Activated CD4-positive, alpha-beta T cell treated with anti-CD3 and anti-CD28 coated beads for 36 hours (primary cell): ENCODE measurements around the gene LBR. TPM values are rescaled to one million over a fixed set of nuclear protein-coding genes. Genes with fewer than 3 reads are reported as not detected.

Experiments used
- ATAC-seq: fragments of 200-7000 bp; cut with Tn5 transposase; one replicate; pipeline ENCODE4 v1.10.0; 2021; ENCODE audit warnings: mild to moderate bottlenecking, moderate library complexity
- CTCF ChIA-PET: fragments of 350-600 bp; sonication (Branson Sonifier 250); formaldehyde crosslinking; loops from one replicate; lab custom pipeline; 2021; ENCODE audit warnings: antibody characterized with exemption; lab: Charles Lee
- POLR2A ChIA-PET: fragments of 350-600 bp; sonication (Branson Sonifier 250); formaldehyde crosslinking; loops from one replicate; lab custom pipeline; 2021; ENCODE audit warnings: antibody characterized with exemption, inconsistent platforms; lab: Charles Lee
- DNase-seq: peaks from one replicate; pipeline ENCODE4 v3.0.0-alpha.2; 2020
- H3K27ac Mint-ChIP-seq: one replicate; pipeline ENCODE4 v1.8.0; 2021; ENCODE audit warnings: mixed read lengths
- H3K27me3 Mint-ChIP-seq: one replicate; pipeline ENCODE4 v1.8.0; 2021; ENCODE audit warnings: mixed read lengths
- H3K36me3 Mint-ChIP-seq: one replicate; pipeline ENCODE4 v1.8.0; 2021; ENCODE audit warnings: low read depth, mixed read lengths
- H3K4me1 Mint-ChIP-seq: one replicate; pipeline ENCODE4 v1.8.0; 2021; ENCODE audit warnings: mixed read lengths
- H3K4me3 Mint-ChIP-seq: one replicate; pipeline ENCODE4 v1.8.0; 2021; ENCODE audit warnings: mild to moderate bottlenecking, moderate library complexity, mixed read lengths
- H3K9me3 Mint-ChIP-seq: one replicate; pipeline ENCODE4 v1.8.0; 2021; ENCODE audit warnings: low read depth, mixed read lengths
- intact Hi-C, 2 experiments: fragments of 100-400 bp; cut with DNase I in 1 of 2; cut with micrococcal nuclease in 1 of 2; formaldehyde crosslinking; loops; one replicate each; pipeline versions ENCODE4 v1.14.2 to v1.15.1; 2022 to 2024; cut with DNase I, micrococcal nuclease
- total RNA-seq, 2 experiments: library from RNA; stranded (reverse); gene quantifications; one replicate each; pipeline ENCODE4 v1.2.3, GENCODE V29; 2021

The LBR gene
- total RNA-seq, 2 experiments from 2014 or later, result 136 to 194 TPM

GRCh38 chr1:225445639-225446594, 18.1 kb upstream of the LBR start:
- ChIA-PET CTCF (interaction anchor here (1.6 to 3.1 kb wide), 4 partner anchors 9 to 29 kb away, joined by 3 to 29 read pairs (median 8); no protein-coding TSS in a partner anchor), POLR2A (interaction anchor here (1.4 to 2.1 kb wide), 4 partner anchors 9 to 554 kb away, joined by 4 to 17 read pairs (median 6); partner anchors contain the start of genes LBR and SDE2)
- H3K27me3 Mint-ChIP-seq, result no peaks in the 10 kb centered on the region
- peak overlapping the region; percentile 55 for H3K4me3 Mint-ChIP-seq
- no peak for ATAC-seq
- intact Hi-C loops, result loop anchor here (1.0 to 10.0 kb wide), 7 partner anchors 8 to 1261 kb away; partner anchors contain the start of genes LBR (in 2 of the 2), DEGS1 (in 1 of the 2) and SDE2 (in 1 of the 2)
- H3K36me3 Mint-ChIP-seq, result no peaks in the 10 kb centered on the region
- H3K9me3 Mint-ChIP-seq, result no peaks in the 10 kb centered on the region
- peak overlapping the region; percentile 96 for H3K27ac Mint-ChIP-seq
- DNase-seq, result peak; percentile 27
- peaks cover 65% of the 10 kb centered on the region for H3K4me1 Mint-ChIP-seq

DNA sequence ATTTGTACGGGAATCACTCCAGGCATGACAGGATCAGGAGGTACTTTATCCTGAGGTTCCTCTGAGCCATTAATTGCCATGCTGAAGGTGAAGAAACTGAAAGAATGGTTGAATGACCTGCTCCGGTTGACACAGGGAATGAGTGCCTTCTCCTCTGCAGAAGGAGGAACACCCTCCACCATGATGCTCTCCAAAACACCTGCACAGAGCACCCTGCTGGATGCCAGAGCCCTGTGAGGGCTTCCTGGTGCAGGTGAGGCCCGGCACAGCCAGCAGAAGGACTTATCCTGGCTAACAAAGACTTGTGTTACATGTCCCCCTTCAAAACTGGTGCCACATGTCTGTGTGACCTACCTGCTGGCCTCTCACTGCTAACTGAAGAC, 14.3 kb upstream of the LBR start:
- Mint-ChIP-seq H3K4me3 (no peak overlapping the region), H3K27ac (peak overlapping the region; percentile 82), H3K4me1 (peaks cover 54% of the 10 kb centered on the region), H3K27me3 (no peaks in the 10 kb centered on the region), H3K36me3 (no peaks in the 10 kb centered on the region), H3K9me3 (no peaks in the 10 kb centered on the region)
- POLR2A ChIA-PET, result interaction anchor here (0.7 kb wide), 1 partner anchor 1258 kb away, joined by 3 read pairs; no protein-coding TSS in a partner anchor
- DNase-seq (no peak), ATAC-seq (no peak)
- intact Hi-C loops, result loop anchor here in 1 of 2 experiments (10.0 kb wide), 1 partner anchor 1257 kb away; the partner anchor contains the start of gene DEGS1
- CTCF ChIA-PET, result interaction anchor here (0.8 to 1.5 kb wide), 2 partner anchors 9 to 12 kb away, joined by 3 read pairs; no protein-coding TSS in a partner anchor

DNA sequence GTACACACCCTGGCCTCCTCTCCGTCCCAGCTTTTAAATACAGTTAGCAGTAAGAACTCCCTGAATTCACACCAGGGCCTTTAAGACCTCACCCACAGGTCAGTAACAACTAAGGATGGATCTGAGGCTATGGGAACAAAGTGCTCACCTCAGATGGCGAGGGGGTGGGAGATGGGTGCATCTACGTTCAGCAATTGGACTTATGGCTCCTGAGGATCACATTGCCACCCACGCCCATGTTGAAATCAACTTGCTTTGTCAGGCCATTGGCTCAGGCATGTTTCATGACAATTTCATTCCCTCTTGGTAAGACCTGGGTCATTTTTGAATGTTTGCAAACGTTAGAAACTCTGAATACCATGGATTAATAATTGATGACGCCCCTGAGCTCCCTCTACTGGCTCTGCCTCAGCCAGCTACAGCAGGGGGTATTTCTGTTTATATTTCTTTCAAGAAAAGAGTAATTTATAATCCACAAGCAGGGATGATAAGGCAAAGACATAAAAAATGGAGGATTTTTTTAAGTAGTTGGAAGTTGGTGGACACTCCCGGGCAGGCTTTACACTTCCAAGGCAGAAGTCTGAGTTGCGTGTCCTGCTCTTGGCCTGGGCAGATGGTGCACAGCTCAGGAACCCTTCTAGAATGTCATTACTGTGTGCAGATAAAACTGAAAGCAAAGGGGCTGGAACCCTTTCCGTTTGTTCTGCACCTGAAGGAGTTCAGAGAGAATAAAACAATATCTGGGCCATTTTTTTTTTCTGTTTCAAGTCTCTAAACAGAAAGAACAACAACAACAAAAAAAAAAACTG, 13.7 kb upstream of the LBR start:
- H3K4me3 Mint-ChIP-seq, result no peak overlapping the region
- no peaks in the 10 kb centered on the region for H3K9me3 Mint-ChIP-seq
- DNase-seq, result no peak
- ATAC-seq, result no peak
- peak overlapping the region; percentile 82 for H3K27ac Mint-ChIP-seq
- ChIA-PET CTCF (interaction anchor here (0.6 to 2.3 kb wide), 6 partner anchors 12 to 136 kb away, joined by 3 to 5 read pairs (median 4); partner anchors contain the start of gene LBR), POLR2A (interaction anchor here (0.6 to 0.7 kb wide), 2 partner anchors 1258 to 1716 kb away, joined by 3 to 11 read pairs; no protein-coding TSS in a partner anchor)
- no peaks in the 10 kb centered on the region for H3K27me3 Mint-ChIP-seq
- H3K4me1 Mint-ChIP-seq, result peaks cover 49% of the 10 kb centered on the region
- no peaks in the 10 kb centered on the region for H3K36me3 Mint-ChIP-seq
- intact Hi-C loops, result loop anchor here in 1 of 2 experiments (10.0 kb wide), 1 partner anchor 1257 kb away; the partner anchor contains the start of gene DEGS1

GRCh38 chr1:225440380-225441221, 12.8 kb upstream of the LBR start:
- DNase-seq (no peak), ATAC-seq (no peak)
- intact Hi-C loops, result loop anchor here in 1 of 2 experiments (10.0 kb wide), 1 partner anchor 1256 kb away; the partner anchor contains the start of gene DEGS1
- CTCF ChIA-PET, result interaction anchor here (0.6 to 2.3 kb wide), 6 partner anchors 11 to 688 kb away, joined by 3 to 6 read pairs (median 4); no protein-coding TSS in a partner anchor
- H3K36me3 Mint-ChIP-seq, result no peaks in the 10 kb centered on the region
- no peak overlapping the region for H3K27ac Mint-ChIP-seq
- no peaks in the 10 kb centered on the region for H3K9me3 Mint-ChIP-seq
- no peaks in the 10 kb centered on the region for H3K27me3 Mint-ChIP-seq
- peaks cover 45% of the 10 kb centered on the region for H3K4me1 Mint-ChIP-seq
- POLR2A ChIA-PET, result no interaction called here
- no peak overlapping the region for H3K4me3 Mint-ChIP-seq

DNA sequence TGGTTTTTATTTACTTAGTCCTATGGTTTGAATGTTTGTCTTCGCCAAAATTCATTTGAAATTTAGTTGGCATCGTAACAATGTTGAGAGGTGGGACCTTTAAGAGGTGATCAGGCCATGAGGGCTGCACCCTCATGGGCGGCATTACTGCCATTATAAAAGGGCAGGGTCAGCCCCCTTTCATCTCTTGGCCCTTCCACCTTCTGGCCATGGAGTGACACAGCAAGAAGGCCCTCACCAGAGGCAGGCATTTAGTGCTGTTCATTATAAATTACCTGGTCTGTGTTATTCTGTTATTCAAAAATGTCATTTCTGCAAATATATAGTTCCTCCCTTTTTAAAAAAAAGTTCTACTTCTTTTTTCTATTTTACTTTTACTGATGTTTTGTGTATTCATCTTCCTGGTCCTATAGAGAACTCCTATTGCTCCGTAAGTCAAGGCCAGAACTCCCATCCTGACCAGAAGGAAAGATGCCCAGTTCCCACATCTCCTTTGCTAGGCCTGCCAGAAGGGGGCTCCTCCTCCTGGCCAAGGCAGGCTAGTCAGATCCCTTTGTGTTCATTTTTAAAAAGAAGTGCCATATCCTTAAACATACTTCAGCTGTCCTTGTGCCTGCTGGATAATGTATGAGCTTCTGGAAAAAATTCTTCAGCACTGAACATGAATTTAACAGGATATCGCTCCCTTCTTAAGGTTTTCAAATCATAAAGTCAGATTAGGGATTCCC, 10.0 kb upstream of the LBR start:
- no peaks in the 10 kb centered on the region for H3K9me3 Mint-ChIP-seq
- H3K27ac Mint-ChIP-seq, result no peak overlapping the region
- CTCF ChIA-PET, result interaction anchor here (0.7 kb wide), 1 partner anchor 82 kb away, joined by 4 read pairs; no protein-coding TSS in a partner anchor
- intact Hi-C loops, result no loop called here
- DNase-seq (no peak), ATAC-seq (no peak)
- no peaks in the 10 kb centered on the region for H3K36me3 Mint-ChIP-seq
- H3K27me3 Mint-ChIP-seq, result no peaks in the 10 kb centered on the region
- H3K4me3 Mint-ChIP-seq, result no peak overlapping the region
- POLR2A ChIA-PET, result no interaction called here
- H3K4me1 Mint-ChIP-seq, result peaks cover 25% of the 10 kb centered on the region

DNA sequence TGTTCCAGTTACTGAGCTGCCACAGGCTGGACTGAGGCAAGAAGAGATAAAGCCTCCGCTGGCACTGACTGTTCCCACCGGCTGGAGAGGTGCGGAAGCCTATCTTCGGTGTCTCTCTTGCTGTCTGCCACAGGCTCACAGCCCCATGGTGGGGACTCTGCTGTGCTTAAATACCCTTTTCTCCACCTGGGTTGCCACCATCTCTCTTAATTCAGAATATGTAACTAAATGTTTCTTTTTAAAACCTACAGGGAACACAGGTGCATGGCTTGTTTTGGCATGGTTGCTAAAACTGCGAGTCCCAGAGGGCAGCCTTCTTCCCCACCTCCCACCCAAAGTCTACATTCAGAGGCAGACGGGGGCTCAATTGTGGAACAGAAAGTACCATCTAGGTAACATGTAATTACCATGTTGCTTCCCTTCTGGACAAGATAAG, 8.1 kb upstream of the LBR start:
- Mint-ChIP-seq H3K27ac (no peak overlapping the region), H3K9me3 (no peaks in the 10 kb centered on the region), H3K4me1 (peaks cover 10% of the 10 kb centered on the region), H3K4me3 (no peak overlapping the region), H3K36me3 (no peaks in the 10 kb centered on the region), H3K27me3 (no peaks in the 10 kb centered on the region)
- POLR2A ChIA-PET, result no interaction called here
- DNase-seq, result no peak
- no peak for ATAC-seq
- intact Hi-C loops, result no loop called here
- CTCF ChIA-PET, result no interaction called here

GRCh38 chr1:225435487-225435886, 7.6 kb upstream of the LBR start:
- Mint-ChIP-seq H3K27ac (no peak overlapping the region), H3K4me3 (no peak overlapping the region), H3K36me3 (no peaks in the 10 kb centered on the region), H3K9me3 (no peaks in the 10 kb centered on the region), H3K27me3 (no peaks in the 10 kb centered on the region), H3K4me1 (peaks cover 10% of the 10 kb centered on the region)
- ChIA-PET CTCF (no interaction called here), POLR2A (no interaction called here)
- ATAC-seq, result no peak
- DNase-seq, result no peak
- intact Hi-C loops, result no loop called here

GRCh38 chr1:225435076-225435475, 7.2 kb upstream of the LBR start:
- H3K4me3 Mint-ChIP-seq, result no peak overlapping the region
- CTCF ChIA-PET, result no interaction called here
- no peaks in the 10 kb centered on the region for H3K9me3 Mint-ChIP-seq
- H3K4me1 Mint-ChIP-seq, result peaks cover 14% of the 10 kb centered on the region
- no peak for DNase-seq
- intact Hi-C loops, result no loop called here
- POLR2A ChIA-PET, result no interaction called here
- no peaks in the 10 kb centered on the region for H3K27me3 Mint-ChIP-seq
- ATAC-seq, result no peak
- no peaks in the 10 kb centered on the region for H3K36me3 Mint-ChIP-seq
- H3K27ac Mint-ChIP-seq, result no peak overlapping the region

- H3K27ac Mint-ChIP-seq, result no peak overlapping the region
- no peaks in the 10 kb centered on the region for H3K9me3 Mint-ChIP-seq
- no peak for DNase-seq
- no peak for ATAC-seq
- H3K27me3 Mint-ChIP-seq, result no peaks in the 10 kb centered on the region
- ChIA-PET POLR2A (no interaction called here), CTCF (no interaction called here)
- intact Hi-C loops, result no loop called here
- no peak overlapping the region for H3K4me3 Mint-ChIP-seq
- no peaks in the 10 kb centered on the region for H3K36me3 Mint-ChIP-seq
- peaks cover 19% of the 10 kb centered on the region for H3K4me1 Mint-ChIP-seq
Measured at GRCh38 chr1:225434046-225434445, 6.2 kb upstream of the LBR start.
